GM13977 (cell line): ENCODE results near the gene CARMIL1.

Source experiments
- DNase-seq: peaks from one replicate; pipeline ENCODE4 v3.0.0; 2012; ENCODE audit warnings: low spot score
- CTCF ChIP-seq: IDR thresholded peaks from 2 replicates; pipeline ENCODE4 v1.5.1; 2012; ENCODE audit warnings: mild to moderate bottlenecking, control low read depth; ENCODE audit not compliant: insufficient read depth; ENCODE audit errors: extremely low read depth, missing control alignments
- in situ Hi-C: fragments of 300-500 bp; cut with MboI; formaldehyde crosslinking; loops from one replicate; pipeline ENCODE4 v1.12.0; 2022; ENCODE audit warnings: low sequenced_read_pairs, low pct_unique_long_range_greater_than_20kb, mixed read lengths, inconsistent platforms; ENCODE audit not compliant: unreplicated experiment

CARMIL1 gene

GRCh38 chr6:25492951-25493350 lies 213.8 kb downstream of the CARMIL1 start:
- in situ Hi-C loops, result no loop called here
- no peak for DNase-seq
- no peak for TF ChIP-seq CTCF

GRCh38 chr6:25494469-25494868 lies 215.3 kb downstream of the CARMIL1 start:
- in situ Hi-C loops, result no loop called here
- no peak for TF ChIP-seq CTCF
- DNase-seq, result no peak

- DNase-seq, result no peak
- in situ Hi-C loops, result no loop called here
- no peak for TF ChIP-seq CTCF
These were observed 218.3 kb downstream of the CARMIL1 start for GRCh38 chr6:25497383-25498040.

GRCh38 chr6:25498505-25498904 lies 219.3 kb downstream of the CARMIL1 start:
- no peak for DNase-seq
- no peak for TF ChIP-seq CTCF
- in situ Hi-C loops, result no loop called here

- TF ChIP-seq CTCF, result no peak
- DNase-seq, result no peak
- in situ Hi-C loops, result no loop called here
These were observed 220.6 kb downstream of the CARMIL1 start for GRCh38 chr6:25499615-25500235.

GRCh38 chr6:25503686-25504085 lies 224.5 kb downstream of the CARMIL1 start:
- no peak for TF ChIP-seq CTCF
- in situ Hi-C loops, result no loop called here
- no peak for DNase-seq
